Vagina (tissue), 2 donors: ENCODE data around the gene C1QC. TPM values are rescaled to one million over a fixed set of nuclear protein-coding genes. Genes with fewer than 3 reads are reported as not detected.
A peak's percentile ranks its signal among the peaks of the same experiment; 100 is the strongest.

Experiments used
- DNase-seq, 2 donors: peaks; one replicate each; pipeline ENCODE4 v3.0.0-alpha.2; 2017; ENCODE audit errors: extremely low spot score in 2 of 2
- H3K27ac ChIP-seq: fragments of 200-600 bp; sonication (generic); one replicate; pipeline ENCODE4 v1.5.1; 2019
- H3K27me3 ChIP-seq: fragments of 200-600 bp; sonication (generic); one replicate; pipeline ENCODE4 v1.5.1; 2019
- H3K36me3 ChIP-seq, 2 donors: fragments of 200-600 bp; sonication (generic); one replicate each; pipeline ENCODE4 v1.5.1; 2017 to 2019
- H3K4me1 ChIP-seq: fragments of 200-600 bp; sonication (generic); one replicate; pipeline ENCODE4 v1.5.1; 2019
- H3K4me3 ChIP-seq, 2 donors: fragments of 200-600 bp; sonication (generic); 1 replicate in 1 of 2; 2 replicates in 1 of 2; pipeline ENCODE4 v1.5.1; 2016 to 2019
- H3K9me3 ChIP-seq: fragments of 200-600 bp; sonication (generic); one replicate; pipeline ENCODE4 v1.5.1; 2019
- POLR2A ChIP-seq, 2 donors: fragments of 450-650 bp; IDR thresholded peaks; one replicate each; pipeline ENCODE4 v1.6.1; 2017; ENCODE audit warnings: antibody characterized with exemption in 2 of 2, mild to moderate bottlenecking in 2 of 2, moderate library complexity in 2 of 2
- POLR2AphosphoS5 ChIP-seq, 2 donors: sonication (generic); formaldehyde crosslinking; IDR thresholded peaks; one replicate each; pipeline ENCODE4 v1.9.0; 2017; ENCODE audit warnings: antibody characterized with exemption in 2 of 2, mild to moderate bottlenecking in 2 of 2, low read depth in 1 of 2; ENCODE audit not compliant: insufficient read depth in 1 of 2
- intact Hi-C: fragments of 100-400 bp; cut with DNase I; formaldehyde crosslinking; loops from one replicate; pipeline ENCODE4 v1.15.1; 2023
- total RNA-seq: library from RNA; depleted of rRNA; stranded (reverse); fragments of >200 nt; gene quantifications from one replicate; pipeline ENCODE4 v1.2.3, GENCODE V29; 2016
- TF ChIP-seq, protein P1 (sequence below), 3 experiments: fragments of 450-650 bp in 2 of 3; fragments of 200-600 bp in 1 of 3; sonication (generic) in 1 of 3; IDR thresholded peaks; one replicate each; pipeline ENCODE4 v1.5.1; 2017 to 2019; ENCODE audit warnings: antibody characterized with exemption in 3 of 3, mild to moderate bottlenecking in 2 of 3, moderate library complexity in 2 of 3

C1QC gene
- total RNA-seq, 1 donor from 2014 or later: 128 TPM

DNA sequence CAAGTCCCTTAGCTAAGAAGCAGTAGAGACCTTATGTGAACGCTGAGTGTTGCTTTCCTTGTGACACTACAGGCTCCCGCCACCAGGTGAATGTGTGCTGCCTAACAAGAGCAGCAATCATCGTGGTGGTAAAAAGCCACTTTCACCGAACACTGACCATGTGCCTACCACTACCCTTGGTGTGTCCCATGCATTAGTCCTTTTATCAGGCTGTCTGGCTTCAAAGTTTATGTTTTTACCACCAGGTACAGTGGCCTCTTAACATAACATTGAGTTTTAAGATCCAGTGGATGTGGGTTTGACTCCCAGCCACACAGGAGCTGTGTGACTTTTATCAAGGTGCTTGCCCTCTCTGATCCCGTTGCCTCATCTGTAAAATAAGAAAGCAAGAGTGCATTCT, 11.3 kb downstream of the C1QC start:
- TF ChIP-seq POLR2A (IDR thresholded peaks at IDR 0.05) (no peak), POLR2AphosphoS5 (IDR thresholded peaks at IDR 0.05; ENCODE audit: insufficient read depth in 1 of 2, low read depth in 1 of 2) (no peak)
- TF ChIP-seq, protein P1, sequence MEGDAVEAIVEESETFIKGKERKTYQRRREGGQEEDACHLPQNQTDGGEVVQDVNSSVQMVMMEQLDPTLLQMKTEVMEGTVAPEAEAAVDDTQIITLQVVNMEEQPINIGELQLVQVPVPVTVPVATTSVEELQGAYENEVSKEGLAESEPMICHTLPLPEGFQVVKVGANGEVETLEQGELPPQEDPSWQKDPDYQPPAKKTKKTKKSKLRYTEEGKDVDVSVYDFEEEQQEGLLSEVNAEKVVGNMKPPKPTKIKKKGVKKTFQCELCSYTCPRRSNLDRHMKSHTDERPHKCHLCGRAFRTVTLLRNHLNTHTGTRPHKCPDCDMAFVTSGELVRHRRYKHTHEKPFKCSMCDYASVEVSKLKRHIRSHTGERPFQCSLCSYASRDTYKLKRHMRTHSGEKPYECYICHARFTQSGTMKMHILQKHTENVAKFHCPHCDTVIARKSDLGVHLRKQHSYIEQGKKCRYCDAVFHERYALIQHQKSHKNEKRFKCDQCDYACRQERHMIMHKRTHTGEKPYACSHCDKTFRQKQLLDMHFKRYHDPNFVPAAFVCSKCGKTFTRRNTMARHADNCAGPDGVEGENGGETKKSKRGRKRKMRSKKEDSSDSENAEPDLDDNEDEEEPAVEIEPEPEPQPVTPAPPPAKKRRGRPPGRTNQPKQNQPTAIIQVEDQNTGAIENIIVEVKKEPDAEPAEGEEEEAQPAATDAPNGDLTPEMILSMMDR (IDR thresholded peaks at IDR 0.05): no peak
- intact Hi-C loops: no loop called here
- Histone ChIP-seq H3K9me3 (no peaks in the 10 kb centered on the region), H3K4me3 (peak overlapping the region in 1 of 2 donors; percentile 9), H3K4me1 (no peaks in the 10 kb centered on the region), H3K27ac (no peak overlapping the region), H3K36me3 (no peaks in the 10 kb centered on the region), H3K27me3 (no peaks in the 10 kb centered on the region)
- no peak for DNase-seq

DNA sequence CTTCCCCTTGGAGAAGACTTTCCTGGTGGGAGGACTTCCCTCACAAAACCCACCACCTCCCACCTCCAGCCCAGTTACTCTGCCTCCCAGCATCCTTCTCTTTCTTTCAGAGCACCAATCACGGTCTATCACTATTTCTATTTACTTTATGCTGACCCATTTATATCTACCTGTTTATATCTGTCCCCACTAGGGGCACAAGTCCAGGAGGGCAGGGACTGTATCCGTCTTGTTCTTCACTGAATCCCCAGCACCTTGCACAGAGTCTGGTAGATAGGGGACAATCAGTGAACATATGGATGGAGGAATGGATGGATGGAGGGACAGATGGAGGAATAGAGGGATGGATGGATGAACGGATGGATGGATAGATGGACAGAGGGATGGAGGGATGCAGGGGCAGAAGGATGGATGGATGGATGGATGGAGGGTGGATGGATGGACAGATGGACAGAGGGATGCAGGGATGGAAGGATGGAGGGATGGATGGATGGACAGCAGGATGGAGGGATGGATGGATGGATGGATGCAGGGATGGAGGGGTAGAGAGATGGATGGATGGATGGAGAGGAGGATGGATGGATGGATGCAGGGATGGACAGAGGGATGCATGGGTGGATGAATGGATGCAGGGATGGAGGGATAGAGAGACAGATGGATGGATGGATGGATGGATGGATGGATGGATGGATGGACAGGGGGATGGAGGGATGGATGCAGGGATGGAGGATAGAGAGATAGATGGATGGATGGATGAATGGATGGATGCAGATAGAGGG, 15.1 kb downstream of the C1QC start:
- Histone ChIP-seq H3K4me3 (no peak overlapping the region), H3K4me1 (no peaks in the 10 kb centered on the region), H3K9me3 (no peaks in the 10 kb centered on the region), H3K27ac (no peak overlapping the region), H3K36me3 (no peaks in the 10 kb centered on the region), H3K27me3 (no peaks in the 10 kb centered on the region)
- TF ChIP-seq POLR2A (IDR thresholded peaks at IDR 0.05) (no peak), POLR2AphosphoS5 (IDR thresholded peaks at IDR 0.05; ENCODE audit: insufficient read depth in 1 of 2, low read depth in 1 of 2) (no peak)
- TF ChIP-seq, protein P1 (IDR thresholded peaks at IDR 0.05): no peak
- no peak for DNase-seq
- intact Hi-C loops: no loop called here

DNA sequence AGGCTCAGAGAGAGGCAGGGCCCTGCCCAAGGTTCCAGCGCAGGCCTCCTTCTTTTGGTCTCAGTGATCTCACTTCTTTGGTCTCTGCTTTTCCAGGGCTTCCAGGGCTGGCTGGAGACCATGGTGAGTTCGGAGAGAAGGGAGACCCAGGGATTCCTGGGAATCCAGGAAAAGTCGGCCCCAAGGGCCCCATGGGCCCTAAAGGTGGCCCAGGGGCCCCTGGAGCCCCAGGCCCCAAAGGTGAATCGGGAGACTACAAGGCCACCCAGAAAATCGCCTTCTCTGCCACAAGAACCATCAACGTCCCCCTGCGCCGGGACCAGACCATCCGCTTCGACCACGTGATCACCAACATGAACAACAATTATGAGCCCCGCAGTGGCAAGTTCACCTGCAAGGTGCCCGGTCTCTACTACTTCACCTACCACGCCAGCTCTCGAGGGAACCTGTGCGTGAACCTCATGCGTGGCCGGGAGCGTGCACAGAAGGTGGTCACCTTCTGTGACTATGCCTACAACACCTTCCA, 17.3 kb downstream of the C1QC start:
- no peaks in the 10 kb centered on the region for H3K36me3 ChIP-seq
- no peak for DNase-seq
- H3K27me3 ChIP-seq: no peaks in the 10 kb centered on the region
- H3K27ac ChIP-seq: no peak overlapping the region
- H3K4me3 ChIP-seq: no peak overlapping the region
- TF ChIP-seq, protein P1 (IDR thresholded peaks at IDR 0.05): no peak
- TF ChIP-seq POLR2AphosphoS5 (IDR thresholded peaks at IDR 0.05; ENCODE audit: insufficient read depth in 1 of 2, low read depth in 1 of 2) (no peak), POLR2A (IDR thresholded peaks at IDR 0.05) (no peak)
- no peaks in the 10 kb centered on the region for H3K9me3 ChIP-seq
- H3K4me1 ChIP-seq: no peaks in the 10 kb centered on the region
- intact Hi-C loops: no loop called here

DNA sequence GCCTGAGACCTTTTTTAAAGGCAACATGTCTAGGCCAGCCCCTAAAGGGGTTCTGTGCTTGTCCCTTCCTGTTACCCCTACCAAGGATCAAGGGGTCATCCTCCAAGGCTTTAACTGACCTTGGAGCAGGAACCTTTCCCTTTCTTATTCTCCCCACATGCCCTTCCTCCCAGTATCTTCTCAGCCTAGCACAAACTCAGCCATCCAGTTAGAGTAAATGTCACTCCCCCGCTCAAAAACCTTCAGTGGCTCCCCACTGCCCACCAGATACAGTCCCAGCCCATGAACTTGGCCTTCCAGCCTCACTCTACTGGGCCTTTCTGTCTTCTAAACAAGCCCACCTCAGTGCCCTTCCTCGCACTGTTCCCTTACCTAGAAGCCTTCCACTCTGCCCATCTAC, 18.4 kb downstream of the C1QC start:
- TF ChIP-seq POLR2A (IDR thresholded peaks at IDR 0.05) (no peak), POLR2AphosphoS5 (IDR thresholded peaks at IDR 0.05; ENCODE audit: insufficient read depth in 1 of 2, low read depth in 1 of 2) (no peak)
- TF ChIP-seq, protein P1 (IDR thresholded peaks at IDR 0.05): no peak
- intact Hi-C loops: no loop called here
- DNase-seq: no peak
- Histone ChIP-seq H3K27me3 (no peaks in the 10 kb centered on the region), H3K9me3 (no peaks in the 10 kb centered on the region), H3K27ac (no peak overlapping the region), H3K36me3 (no peaks in the 10 kb centered on the region), H3K4me3 (no peak overlapping the region), H3K4me1 (no peaks in the 10 kb centered on the region)

DNA sequence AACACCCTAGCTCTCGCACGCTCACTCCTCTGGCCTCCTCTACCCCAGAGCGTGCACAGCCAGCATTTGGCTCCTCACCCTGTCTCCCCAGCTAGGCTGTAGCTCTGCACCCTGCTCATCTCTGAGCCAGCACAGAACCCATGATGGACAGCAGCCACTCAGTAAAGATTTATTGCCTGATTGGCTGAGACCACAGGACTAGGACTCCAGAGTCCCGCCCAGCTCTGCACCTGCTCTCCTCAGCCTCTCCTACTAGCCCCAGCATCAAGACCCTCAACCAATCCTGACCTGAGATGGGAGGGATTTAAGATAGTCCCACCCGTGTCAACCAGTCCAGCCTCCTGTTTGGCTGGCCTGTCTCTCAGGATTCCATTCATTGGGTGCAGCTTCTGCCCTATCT, 18.9 kb downstream of the C1QC start:
- intact Hi-C loops: no loop called here
- Histone ChIP-seq H3K27me3 (no peaks in the 10 kb centered on the region), H3K4me1 (no peaks in the 10 kb centered on the region), H3K4me3 (no peak overlapping the region), H3K36me3 (no peaks in the 10 kb centered on the region), H3K9me3 (no peaks in the 10 kb centered on the region), H3K27ac (no peak overlapping the region)
- TF ChIP-seq POLR2AphosphoS5 (IDR thresholded peaks at IDR 0.05; ENCODE audit: insufficient read depth in 1 of 2, low read depth in 1 of 2) (no peak), POLR2A (IDR thresholded peaks at IDR 0.05) (no peak)
- TF ChIP-seq, protein P1 (IDR thresholded peaks at IDR 0.05): no peak
- no peak for DNase-seq
